Breast epithelium (tissue), 4 donors: ENCODE results near the gene HMCN2. TPM values are rescaled to one million over a fixed set of nuclear protein-coding genes. Genes with fewer than 3 reads are reported as not detected.

Source experiments
- DNase-seq, 2 donors: peaks; one replicate each; pipeline ENCODE4 v3.0.0-alpha.2; 2019; ENCODE audit warnings: low spot score in 2 of 2
- H3K27ac ChIP-seq, 2 donors: fragments of 200-600 bp; sonication (generic) in 1 of 2; one replicate each; pipeline ENCODE4 v1.5.1; 2016 to 2019; ENCODE audit warnings: mild to moderate bottlenecking in 1 of 2
- H3K27me3 ChIP-seq, 2 donors: fragments of 200-600 bp; sonication (generic) in 1 of 2; one replicate each; pipeline versions ENCODE4 v1.5.1 to v1.6.0; 2017 to 2019; ENCODE audit warnings: control low read depth in 1 of 2, mild to moderate bottlenecking in 1 of 2
- H3K36me3 ChIP-seq: fragments of 200-600 bp; one replicate; pipeline ENCODE4 v1.5.1; 2019
- H3K4me1 ChIP-seq, 2 donors: fragments of 200-600 bp; sonication (generic); one replicate each; pipeline ENCODE4 v1.5.1; 2016 to 2019; ENCODE audit warnings: control low read depth in 1 of 2
- H3K4me3 ChIP-seq, 3 donors: fragments of 200-600 bp; sonication (generic); 1 replicate in 2 of 3; 2 replicates in 1 of 3; pipeline ENCODE4 v1.5.1; 2016 to 2019; ENCODE audit warnings: mild to moderate bottlenecking in 3 of 3, moderate library complexity in 2 of 3
- H3K9me3 ChIP-seq, 2 donors: fragments of 200-600 bp; sonication (generic) in 1 of 2; one replicate each; pipeline ENCODE4 v1.5.1; 2016 to 2019; ENCODE audit warnings: control low read depth in 1 of 2
- CTCF ChIP-seq, 3 donors: fragments of 450-650 bp; IDR thresholded peaks; one replicate each; pipeline ENCODE4 v1.5.1; 2016 to 2017; ENCODE audit warnings: antibody characterized with exemption in 3 of 3, mild to moderate bottlenecking in 3 of 3, moderate library complexity in 3 of 3
- POLR2A ChIP-seq: fragments of 450-650 bp; IDR thresholded peaks from one replicate; pipeline ENCODE4 v1.6.1; 2016; ENCODE audit warnings: antibody characterized with exemption, mild to moderate bottlenecking, moderate library complexity
- POLR2AphosphoS5 ChIP-seq, 3 donors: sonication (generic); formaldehyde crosslinking; IDR thresholded peaks; one replicate each; pipeline ENCODE4 v1.6.1; 2017; ENCODE audit warnings: antibody characterized with exemption in 3 of 3
- intact Hi-C: fragments of 100-400 bp; cut with DNase I; formaldehyde crosslinking; loops from one replicate; pipeline ENCODE4 v1.15.1; 2023; ENCODE audit warnings: low total_unique reads
- total RNA-seq, 3 donors: library from RNA; depleted of rRNA; stranded (reverse); fragments of >200 nt; gene quantifications; one replicate each; pipeline ENCODE4 v1.1.0, GENCODE V29; 2016

The HMCN2 gene
- total RNA-seq, 3 donors from 2014 or later = 0.29 to 3.8 (median 0.98) TPM

- TF ChIP-seq POLR2AphosphoS5 (IDR thresholded peaks at IDR 0.05) (no peak), CTCF (IDR thresholded peaks at IDR 0.05) (no peak), POLR2A (no peak)
- intact Hi-C loops = no loop called here
Measured at GRCh38 chr9:130356033-130356432, 90.5 kb downstream of the HMCN2 start.

GRCh38 chr9:130356877-130357584 lies 91.5 kb downstream of the HMCN2 start:
- Histone ChIP-seq H3K36me3 (no peaks in the 10 kb centered on the region), H3K4me3 (no peak overlapping the region), H3K27me3 (no peaks in the 10 kb centered on the region), H3K4me1 (no peaks in the 10 kb centered on the region), H3K27ac (no peak overlapping the region), H3K9me3 (no peaks in the 10 kb centered on the region)
- intact Hi-C loops = no loop called here
- no peak for TF ChIP-seq CTCF (IDR thresholded peaks at IDR 0.05)
- no peak for TF ChIP-seq POLR2AphosphoS5 (IDR thresholded peaks at IDR 0.05)
- no peak for TF ChIP-seq POLR2A
- no peak for DNase-seq

More at GRCh38 chr9:130356033-130356432, 90.5 kb downstream of the HMCN2 start:
- no peak for DNase-seq
- no peak overlapping the region for H3K27ac ChIP-seq
- H3K36me3 ChIP-seq = no peaks in the 10 kb centered on the region
- H3K27me3 ChIP-seq = no peaks in the 10 kb centered on the region
- no peaks in the 10 kb centered on the region for H3K4me1 ChIP-seq
- H3K9me3 ChIP-seq = no peaks in the 10 kb centered on the region
- H3K4me3 ChIP-seq = no peak overlapping the region

- DNase-seq = no peak
- TF ChIP-seq CTCF (IDR thresholded peaks at IDR 0.05) (no peak), POLR2A (no peak), POLR2AphosphoS5 (IDR thresholded peaks at IDR 0.05) (no peak)
- Histone ChIP-seq H3K4me3 (no peak overlapping the region), H3K27ac (no peak overlapping the region), H3K9me3 (no peaks in the 10 kb centered on the region), H3K27me3 (no peaks in the 10 kb centered on the region), H3K4me1 (no peaks in the 10 kb centered on the region), H3K36me3 (no peaks in the 10 kb centered on the region)
- intact Hi-C loops = no loop called here
Measured at GRCh38 chr9:130358928-130359327, 93.4 kb downstream of the HMCN2 start.

- Histone ChIP-seq H3K4me1 (no peaks in the 10 kb centered on the region), H3K27me3 (no peaks in the 10 kb centered on the region), H3K9me3 (no peaks in the 10 kb centered on the region), H3K27ac (no peak overlapping the region), H3K4me3 (no peak overlapping the region), H3K36me3 (no peaks in the 10 kb centered on the region)
- intact Hi-C loops = no loop called here
- TF ChIP-seq POLR2AphosphoS5 (IDR thresholded peaks at IDR 0.05) (no peak), POLR2A (no peak)
- no peak for DNase-seq
Measured at GRCh38 chr9:130359819-130360218, 94.3 kb downstream of the HMCN2 start.

GRCh38 chr9:130360672-130361071 lies 95.1 kb downstream of the HMCN2 start:
- no peak for TF ChIP-seq POLR2A
- no peak for TF ChIP-seq POLR2AphosphoS5 (IDR thresholded peaks at IDR 0.05)
- no peak for TF ChIP-seq CTCF (IDR thresholded peaks at IDR 0.05)
- H3K36me3 ChIP-seq = no peaks in the 10 kb centered on the region
- H3K27me3 ChIP-seq = no peaks in the 10 kb centered on the region
- no peaks in the 10 kb centered on the region for H3K9me3 ChIP-seq
- H3K4me1 ChIP-seq = no peaks in the 10 kb centered on the region
- intact Hi-C loops = no loop called here
- no peak overlapping the region for H3K4me3 ChIP-seq
- H3K27ac ChIP-seq = no peak overlapping the region
- DNase-seq = no peak
